ENCODE measurements around the gene MAP2K6.

Gene MAP2K6

DNA sequence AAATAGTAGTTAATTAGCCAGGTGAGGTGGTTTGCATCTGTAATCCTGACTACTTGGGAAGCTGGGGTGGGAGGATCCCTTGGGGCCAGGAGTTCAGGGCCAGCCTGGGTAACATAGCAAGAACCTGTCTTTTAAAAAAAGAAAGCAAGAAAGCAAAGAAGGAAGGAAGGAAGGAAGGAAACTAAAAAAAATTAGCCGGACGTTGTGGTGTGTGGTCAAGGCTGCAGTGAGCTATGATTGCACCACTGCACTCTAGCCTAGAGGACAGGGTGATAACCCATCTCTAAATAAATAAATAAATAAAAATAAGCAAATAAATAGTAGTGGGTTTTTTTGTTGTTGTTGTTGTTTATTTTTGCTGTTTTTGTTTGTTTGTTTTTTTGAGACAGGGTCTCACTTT, 39.3 kb upstream of the MAP2K6 start:
- no peaks in the 10 kb centered on the region for H3K27me3 ChIP-seq (ENCODE audit: insufficient read depth, low read length, poor library complexity, severe bottlenecking)
- TF ChIP-seq EZH2phosphoT487 (IDR thresholded peaks at IDR 0.05; ENCODE audit: borderline replicate concordance): no peak
- TF ChIP-seq, protein P1, sequence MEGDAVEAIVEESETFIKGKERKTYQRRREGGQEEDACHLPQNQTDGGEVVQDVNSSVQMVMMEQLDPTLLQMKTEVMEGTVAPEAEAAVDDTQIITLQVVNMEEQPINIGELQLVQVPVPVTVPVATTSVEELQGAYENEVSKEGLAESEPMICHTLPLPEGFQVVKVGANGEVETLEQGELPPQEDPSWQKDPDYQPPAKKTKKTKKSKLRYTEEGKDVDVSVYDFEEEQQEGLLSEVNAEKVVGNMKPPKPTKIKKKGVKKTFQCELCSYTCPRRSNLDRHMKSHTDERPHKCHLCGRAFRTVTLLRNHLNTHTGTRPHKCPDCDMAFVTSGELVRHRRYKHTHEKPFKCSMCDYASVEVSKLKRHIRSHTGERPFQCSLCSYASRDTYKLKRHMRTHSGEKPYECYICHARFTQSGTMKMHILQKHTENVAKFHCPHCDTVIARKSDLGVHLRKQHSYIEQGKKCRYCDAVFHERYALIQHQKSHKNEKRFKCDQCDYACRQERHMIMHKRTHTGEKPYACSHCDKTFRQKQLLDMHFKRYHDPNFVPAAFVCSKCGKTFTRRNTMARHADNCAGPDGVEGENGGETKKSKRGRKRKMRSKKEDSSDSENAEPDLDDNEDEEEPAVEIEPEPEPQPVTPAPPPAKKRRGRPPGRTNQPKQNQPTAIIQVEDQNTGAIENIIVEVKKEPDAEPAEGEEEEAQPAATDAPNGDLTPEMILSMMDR (conservative IDR thresholded peaks at IDR 0.05; ENCODE audit: low read length): no peak
- no peak overlapping the region for H3K4me2 ChIP-seq (ENCODE audit: low read depth, low read length, poor library complexity, severe bottlenecking)

DNA sequence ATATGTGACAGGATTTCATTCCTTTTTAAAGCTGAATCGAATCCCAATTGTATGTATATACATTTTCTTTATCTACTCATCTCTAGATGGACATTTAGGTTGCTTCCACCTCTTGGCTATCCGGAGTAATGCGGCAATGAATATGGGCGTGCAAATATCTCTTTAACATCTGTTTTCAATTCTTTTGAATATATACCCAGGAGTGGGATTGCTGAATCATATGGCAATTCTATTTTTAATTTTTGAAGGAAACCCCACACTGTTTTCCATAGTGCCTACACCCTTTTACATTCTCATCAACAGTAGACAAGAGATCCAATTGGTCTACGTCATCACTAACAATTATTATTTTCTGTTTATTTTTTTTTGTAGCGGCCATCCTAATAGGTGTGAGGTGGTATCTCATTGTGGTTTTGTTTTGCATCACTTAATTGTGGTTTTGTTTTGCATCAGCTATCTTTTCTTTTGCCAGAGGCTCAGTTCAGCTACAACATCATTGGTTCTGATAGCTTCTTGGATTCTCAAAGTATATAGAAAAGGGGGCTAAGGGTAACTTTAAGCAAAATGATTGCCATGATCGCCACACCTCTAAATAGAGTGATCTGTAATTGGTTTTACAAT, 25.6 kb upstream of the MAP2K6 start:
- no peak overlapping the region for H3K9ac ChIP-seq (ENCODE audit: low read depth, low read length, poor library complexity, severe bottlenecking)
- no peaks in the 10 kb centered on the region for H3K27me3 ChIP-seq (ENCODE audit: insufficient read depth, low read length, poor library complexity, severe bottlenecking)
- H3K4me2 ChIP-seq (ENCODE audit: low read depth, low read length, poor library complexity, severe bottlenecking): no peak overlapping the region
- H4K20me1 ChIP-seq (ENCODE audit: insufficient read depth, low read length, poor library complexity, severe bottlenecking): no peaks in the 10 kb centered on the region
- H3K36me3 ChIP-seq (ENCODE audit: insufficient read depth, low read length): no peaks in the 10 kb centered on the region
- no peak overlapping the region for H3K4me3 ChIP-seq (ENCODE audit: low read length, poor library complexity, severe bottlenecking)
- H3K9me3 ChIP-seq (ENCODE audit: insufficient read depth, low read depth, low read length): no peaks in the 10 kb centered on the region
- no peaks in the 10 kb centered on the region for H3K9me2 ChIP-seq (replicated peaks; ENCODE audit: low read depth, low read length)
- peaks cover 5% of the 10 kb centered on the region for H3K4me1 ChIP-seq (ENCODE audit: insufficient read depth, low read length, poor library complexity, severe bottlenecking)
- H2AFZ ChIP-seq (ENCODE audit: low read length): no peak overlapping the region
- H3K79me2 ChIP-seq (ENCODE audit: insufficient read depth, low read length): no peaks in the 10 kb centered on the region
- no peak for TF ChIP-seq EZH2phosphoT487 (IDR thresholded peaks at IDR 0.05; ENCODE audit: borderline replicate concordance)
- TF ChIP-seq, protein P1 (conservative IDR thresholded peaks at IDR 0.05; ENCODE audit: low read length): no peak
- H3F3A ChIP-seq (ENCODE audit: low read depth): no peaks in the 10 kb centered on the region

More for the DNA sequence above, 39.3 kb upstream of the MAP2K6 start:
- Histone ChIP-seq H3K9ac (ENCODE audit: low read depth, low read length, poor library complexity, severe bottlenecking) (no peak overlapping the region), H3F3A (ENCODE audit: low read depth) (no peaks in the 10 kb centered on the region), H3K36me3 (ENCODE audit: insufficient read depth, low read length) (no peaks in the 10 kb centered on the region), H3K4me1 (ENCODE audit: insufficient read depth, low read length, poor library complexity, severe bottlenecking) (no peaks in the 10 kb centered on the region), H3K4me3 (ENCODE audit: low read length, poor library complexity, severe bottlenecking) (no peak overlapping the region), H3K9me3 (ENCODE audit: insufficient read depth, low read depth, low read length) (no peaks in the 10 kb centered on the region), H3K9me2 (replicated peaks; ENCODE audit: low read depth, low read length) (no peaks in the 10 kb centered on the region), H3K79me2 (ENCODE audit: insufficient read depth, low read length) (no peaks in the 10 kb centered on the region), H2AFZ (ENCODE audit: low read length) (no peak overlapping the region), H4K20me1 (ENCODE audit: insufficient read depth, low read length, poor library complexity, severe bottlenecking) (no peaks in the 10 kb centered on the region)

DNA sequence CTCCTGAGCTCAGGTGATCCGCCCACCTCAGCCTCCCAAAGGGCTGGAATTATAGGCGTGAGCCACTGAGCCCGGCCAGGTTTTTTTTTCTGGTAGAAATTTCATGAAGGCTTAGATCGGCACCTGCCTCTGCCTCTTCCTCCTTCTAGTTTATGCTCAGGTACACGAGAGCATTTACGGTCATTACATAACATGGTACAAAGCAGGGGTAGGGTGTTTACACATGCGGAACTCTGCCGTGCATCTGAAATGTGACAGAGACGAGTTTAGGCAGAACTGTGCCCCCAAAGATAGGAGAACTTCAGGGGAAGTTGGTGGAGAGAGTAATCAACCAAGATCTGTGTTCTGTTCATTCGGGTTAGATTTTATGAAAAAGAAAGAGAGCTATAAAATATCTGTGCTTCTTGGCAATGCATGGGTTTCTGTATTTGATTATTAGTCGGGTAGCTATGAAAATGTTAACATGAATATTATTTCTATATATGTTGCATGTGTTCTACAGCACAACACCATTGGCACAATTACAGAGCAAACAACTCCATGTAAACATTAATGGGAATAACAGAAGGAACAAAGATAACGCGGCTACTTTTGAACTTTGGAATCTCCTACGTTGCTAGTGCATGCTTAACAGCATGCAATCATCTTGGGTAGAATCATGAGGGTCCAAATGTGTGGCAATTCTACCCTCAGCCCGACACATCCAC, 23.5 kb upstream of the MAP2K6 start:
- Histone ChIP-seq H4K20me1 (ENCODE audit: insufficient read depth, low read length, poor library complexity, severe bottlenecking) (no peaks in the 10 kb centered on the region), H3K27me3 (ENCODE audit: insufficient read depth, low read length, poor library complexity, severe bottlenecking) (no peaks in the 10 kb centered on the region), H3K9me2 (replicated peaks; ENCODE audit: low read depth, low read length) (no peaks in the 10 kb centered on the region), H3K4me2 (ENCODE audit: low read depth, low read length, poor library complexity, severe bottlenecking) (no peak overlapping the region), H3K36me3 (ENCODE audit: insufficient read depth, low read length) (no peaks in the 10 kb centered on the region), H3K79me2 (ENCODE audit: insufficient read depth, low read length) (no peaks in the 10 kb centered on the region), H3K9ac (ENCODE audit: low read depth, low read length, poor library complexity, severe bottlenecking) (no peak overlapping the region), H3K9me3 (ENCODE audit: insufficient read depth, low read depth, low read length) (no peaks in the 10 kb centered on the region), H2AFZ (ENCODE audit: low read length) (0 out of 2 replicates have a peak overlapping the region, but pooled peaks have one; percentile 9), H3K4me1 (ENCODE audit: insufficient read depth, low read length, poor library complexity, severe bottlenecking) (peaks cover 5% of the 10 kb centered on the region), H3F3A (ENCODE audit: low read depth) (no peaks in the 10 kb centered on the region), H3K4me3 (ENCODE audit: low read length, poor library complexity, severe bottlenecking) (no peak overlapping the region)
- no peak for TF ChIP-seq EZH2phosphoT487 (IDR thresholded peaks at IDR 0.05; ENCODE audit: borderline replicate concordance)
- TF ChIP-seq, protein P1 (conservative IDR thresholded peaks at IDR 0.05; ENCODE audit: low read length): no peak
